Body of pancreas (tissue), 4 donors: ENCODE data around the gene POU2F2.

Experiments used
- POLR2A ChIP-seq, 3 donors: fragments of 450-650 bp; IDR thresholded peaks; one replicate each; pipeline ENCODE4 v1.6.1; 2016; ENCODE audit warnings: antibody characterized with exemption in 3 of 3, mild to moderate bottlenecking in 2 of 3
- TF ChIP-seq, protein P1 (sequence below), 7 experiments: fragments of 450-650 bp in 4 of 7; fragments of 200-600 bp in 3 of 7; sonication (generic) in 3 of 7; IDR thresholded peaks; one replicate each; pipeline ENCODE4 v1.5.1; 2016 to 2019; ENCODE audit warnings: antibody characterized with exemption in 7 of 7

DNA sequence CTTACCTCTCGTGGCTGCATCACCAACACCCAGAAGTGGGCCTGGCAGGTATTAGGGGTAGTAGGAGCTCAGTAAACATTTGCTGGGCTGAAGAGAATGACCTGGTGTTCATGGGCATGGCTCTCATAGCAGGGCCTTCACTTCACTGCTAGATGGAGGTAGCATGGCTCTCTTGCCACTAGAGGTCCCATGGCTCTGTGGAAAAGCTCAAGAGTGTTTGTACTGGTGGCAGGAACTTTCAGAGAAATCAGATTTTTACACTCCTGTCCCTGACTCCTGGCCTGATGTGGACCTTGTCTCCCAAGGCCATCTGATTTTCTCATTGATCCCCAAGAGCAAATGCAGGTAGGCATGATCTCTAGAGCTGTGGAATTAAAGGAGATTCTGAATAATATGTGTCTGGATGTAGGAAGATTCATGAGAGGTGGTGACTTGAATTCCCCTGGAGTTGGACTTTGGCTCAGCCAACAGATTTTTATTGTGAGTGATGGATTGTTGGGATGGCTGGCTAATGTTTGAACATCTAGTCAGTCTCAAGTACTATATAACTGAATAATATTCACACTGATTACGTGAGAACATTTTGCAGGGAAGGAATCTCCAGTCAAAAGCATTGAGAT lies 50.6 kb downstream of the POU2F2 start:
- TF ChIP-seq, protein P1, sequence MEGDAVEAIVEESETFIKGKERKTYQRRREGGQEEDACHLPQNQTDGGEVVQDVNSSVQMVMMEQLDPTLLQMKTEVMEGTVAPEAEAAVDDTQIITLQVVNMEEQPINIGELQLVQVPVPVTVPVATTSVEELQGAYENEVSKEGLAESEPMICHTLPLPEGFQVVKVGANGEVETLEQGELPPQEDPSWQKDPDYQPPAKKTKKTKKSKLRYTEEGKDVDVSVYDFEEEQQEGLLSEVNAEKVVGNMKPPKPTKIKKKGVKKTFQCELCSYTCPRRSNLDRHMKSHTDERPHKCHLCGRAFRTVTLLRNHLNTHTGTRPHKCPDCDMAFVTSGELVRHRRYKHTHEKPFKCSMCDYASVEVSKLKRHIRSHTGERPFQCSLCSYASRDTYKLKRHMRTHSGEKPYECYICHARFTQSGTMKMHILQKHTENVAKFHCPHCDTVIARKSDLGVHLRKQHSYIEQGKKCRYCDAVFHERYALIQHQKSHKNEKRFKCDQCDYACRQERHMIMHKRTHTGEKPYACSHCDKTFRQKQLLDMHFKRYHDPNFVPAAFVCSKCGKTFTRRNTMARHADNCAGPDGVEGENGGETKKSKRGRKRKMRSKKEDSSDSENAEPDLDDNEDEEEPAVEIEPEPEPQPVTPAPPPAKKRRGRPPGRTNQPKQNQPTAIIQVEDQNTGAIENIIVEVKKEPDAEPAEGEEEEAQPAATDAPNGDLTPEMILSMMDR (IDR thresholded peaks at IDR 0.05): peak; percentile 16 to 52 (median 51)
- no peak for TF ChIP-seq POLR2A (IDR thresholded peaks at IDR 0.05)
